Stimulated activated CD4-positive, alpha-beta T cell treated with anti-CD3 and anti-CD28 coated beads, Interleukin-15, amount 100 ng/mL, for 1 hour (primary cell): ENCODE data around the gene PTPRN2.

Source experiments
- DNase-seq, 2 donors: peaks; one replicate each; pipeline ENCODE4 v3.0.0-alpha.2; 2020; ENCODE audit warnings: low read depth in 1 of 2, low spot score in 1 of 2

PTPRN2 gene

DNA sequence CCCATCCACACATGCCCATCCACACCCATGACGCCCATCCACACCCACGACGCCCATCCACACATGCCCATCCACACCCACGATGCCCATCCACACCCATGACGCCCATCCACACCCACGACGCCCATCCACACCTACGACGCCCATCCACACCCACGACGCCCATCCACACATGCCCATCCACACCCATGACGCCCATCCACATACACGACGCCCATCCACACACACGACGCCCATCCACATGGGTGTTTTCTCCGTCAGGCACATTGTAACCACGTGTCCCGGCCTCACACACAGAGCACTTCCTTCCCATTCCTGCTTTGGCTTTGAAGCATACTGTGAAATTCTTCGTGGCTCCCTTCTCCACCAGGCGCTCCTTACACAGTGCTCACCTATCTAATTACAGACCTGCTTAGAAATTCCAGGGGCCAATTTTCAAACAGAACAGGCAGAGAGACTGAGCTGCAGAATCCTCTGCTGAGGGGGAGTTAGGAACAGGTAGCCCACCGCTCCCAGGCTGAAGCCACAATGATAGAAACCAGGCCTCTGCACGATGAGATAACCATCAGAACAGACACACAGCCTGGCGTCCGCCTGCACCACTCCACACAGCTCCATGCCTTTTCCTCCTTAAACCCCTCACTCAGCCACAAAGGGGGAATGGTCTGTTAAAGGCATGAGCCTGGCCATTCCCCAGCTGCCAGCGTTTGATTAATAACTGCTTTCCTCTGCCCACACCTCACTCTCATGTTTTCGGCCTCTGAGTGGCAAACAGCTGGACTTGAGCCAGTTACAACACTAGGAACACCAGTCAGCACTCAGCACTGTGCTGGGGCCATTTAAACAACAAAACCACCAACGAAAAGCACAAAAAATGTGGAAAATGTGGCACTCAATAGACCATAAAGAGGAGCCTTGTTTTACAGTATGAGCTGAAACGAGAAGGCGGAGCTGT is 501.6 kb downstream of the PTPRN2 start:
- DNase-seq, result no peak

DNA sequence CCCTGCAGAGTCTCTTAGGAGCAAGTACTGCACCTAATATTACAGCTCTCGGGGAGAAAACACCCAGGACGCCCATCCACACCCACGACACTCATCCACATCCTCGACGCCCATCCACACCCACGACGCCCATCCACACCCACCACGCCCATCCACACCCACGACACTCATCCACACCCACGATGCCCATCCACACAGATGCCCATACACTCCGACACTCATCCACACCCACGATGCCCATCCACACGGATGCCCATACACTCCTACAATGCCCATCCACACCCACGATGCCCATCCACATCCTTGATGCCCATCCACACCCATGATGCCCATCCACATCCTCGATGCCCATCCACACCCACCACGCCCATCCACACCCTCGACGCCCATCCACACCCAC is 503.1 kb downstream of the PTPRN2 start:
- DNase-seq, result no peak

DNA sequence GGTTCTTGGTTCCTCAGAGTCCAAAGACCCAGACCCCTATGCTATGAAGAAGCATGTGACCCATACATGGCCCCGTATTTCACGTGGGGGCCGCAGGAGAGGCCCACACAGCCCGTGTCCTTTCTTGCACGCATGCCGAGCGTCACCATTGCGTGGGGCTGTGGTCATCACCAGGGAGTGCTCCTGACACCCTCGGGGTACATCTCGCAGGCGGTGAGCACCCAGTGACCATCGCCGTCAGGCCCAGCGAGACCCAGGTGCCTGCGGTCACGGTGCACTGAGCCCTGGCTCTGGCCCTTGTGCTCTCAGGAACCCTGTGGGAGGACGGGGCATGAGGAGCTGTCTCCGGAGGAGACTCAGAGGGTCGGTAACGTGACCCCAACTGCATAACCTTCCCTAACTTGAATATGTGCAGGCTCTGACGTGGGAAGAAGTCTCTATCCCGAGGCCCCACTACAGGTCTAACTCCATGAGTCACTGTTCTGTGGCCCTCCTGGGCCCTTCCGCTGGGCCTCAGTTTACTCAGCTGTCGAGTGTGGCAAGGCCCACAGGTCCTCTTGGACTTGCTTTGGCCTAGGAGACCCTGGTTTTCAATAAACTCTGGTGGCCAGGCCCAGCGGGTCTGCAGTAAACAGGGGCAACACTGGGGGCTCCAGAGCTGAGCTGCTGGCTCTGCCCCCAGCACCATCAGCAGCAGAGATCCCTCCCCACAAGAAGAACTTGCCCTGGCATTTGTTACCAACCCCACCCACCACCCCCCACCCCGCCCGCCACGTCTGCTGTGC is 503.9 kb downstream of the PTPRN2 start:
- DNase-seq, result no peak

DNA sequence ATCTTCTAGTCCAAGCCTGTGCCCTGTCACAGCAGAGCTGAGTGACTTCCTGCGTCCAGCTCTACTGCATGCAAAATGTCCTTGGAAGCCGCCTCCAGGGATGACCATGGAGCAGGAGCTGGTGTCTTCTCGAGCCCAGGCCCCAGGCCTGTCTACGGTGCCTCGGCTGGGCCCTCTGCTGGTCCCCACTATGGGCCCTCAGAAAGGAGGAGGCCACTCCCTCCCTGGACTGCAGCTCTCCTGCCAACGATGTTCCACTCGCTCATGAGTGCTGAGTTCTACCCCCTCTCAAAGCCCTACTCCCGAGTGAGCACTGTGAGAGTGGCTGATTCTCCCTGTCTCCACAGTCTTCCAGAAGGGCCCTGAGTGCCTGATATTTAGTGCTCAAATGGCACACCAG is 504.9 kb downstream of the PTPRN2 start:
- no peak for DNase-seq

DNA sequence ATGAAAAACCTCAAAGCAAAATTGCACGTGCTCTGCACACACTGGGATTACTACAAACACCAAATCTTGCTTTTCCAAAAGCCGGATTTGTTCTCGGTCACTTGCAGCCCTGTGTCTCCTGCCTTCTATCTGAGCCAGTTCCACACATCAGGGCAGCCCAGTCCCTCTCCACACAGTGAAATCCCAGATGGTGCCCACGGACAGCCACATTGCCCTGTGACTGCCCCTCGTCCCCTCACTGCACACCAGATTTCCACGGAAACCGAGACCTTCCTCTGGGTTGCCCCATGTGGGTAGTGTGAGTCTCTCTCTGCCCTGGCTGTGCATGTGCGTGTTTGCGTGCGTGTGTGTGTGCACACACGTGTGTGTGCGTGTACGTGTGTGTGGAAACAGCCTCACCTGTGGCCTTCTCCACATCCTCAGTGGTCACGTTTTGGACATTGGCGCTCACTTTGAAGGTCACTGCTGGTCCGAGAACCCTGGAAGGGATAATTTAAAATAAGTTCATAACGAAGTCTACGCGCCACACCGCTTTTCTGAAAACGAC is 506.7 kb downstream of the PTPRN2 start:
- no peak for DNase-seq

DNA sequence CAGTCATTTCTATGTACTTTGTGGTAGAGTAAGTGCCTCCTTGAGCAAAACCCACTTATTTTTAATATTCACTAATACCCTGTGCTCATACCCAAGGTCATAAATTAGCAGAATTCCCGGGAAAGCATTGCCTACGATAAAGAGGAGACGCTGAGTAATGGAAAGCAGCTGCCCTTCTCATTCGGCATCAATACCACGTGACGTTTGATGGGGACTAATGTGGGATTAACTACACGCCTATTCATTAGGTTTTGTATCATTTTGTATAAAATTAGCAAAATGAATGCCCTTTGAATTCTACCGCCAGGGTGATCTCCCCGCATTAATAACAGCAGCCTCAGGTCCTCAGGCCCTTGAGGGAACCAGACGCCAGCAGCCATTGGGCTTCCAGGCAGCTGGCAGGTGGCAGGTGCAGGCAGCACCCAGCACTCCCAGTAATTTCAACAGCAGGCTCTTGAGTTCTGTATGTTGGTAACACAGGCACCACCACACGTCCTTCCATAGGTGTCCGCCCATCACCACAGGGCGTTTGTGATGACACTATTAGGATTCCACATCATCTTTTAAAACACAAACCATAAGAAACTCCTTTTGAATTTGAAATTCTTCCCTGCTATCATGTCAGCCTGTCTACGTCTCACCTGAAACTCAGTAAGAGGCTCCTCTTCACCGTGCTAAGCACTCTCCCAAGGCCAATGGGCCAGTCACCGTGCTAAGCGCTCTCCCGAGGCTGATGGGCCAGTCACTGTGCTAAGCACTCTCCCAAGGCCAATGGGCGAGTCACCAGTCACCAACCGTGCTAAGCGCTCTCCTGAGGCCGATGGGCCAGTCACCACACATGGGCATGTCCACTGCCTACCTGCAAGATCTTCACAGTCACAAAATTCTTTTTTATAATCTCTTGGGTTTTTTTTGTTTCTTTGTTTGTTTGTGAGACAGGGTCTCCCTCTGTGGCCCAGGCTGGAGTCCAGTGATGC is 509.4 kb downstream of the PTPRN2 start:
- DNase-seq, result no peak

DNA sequence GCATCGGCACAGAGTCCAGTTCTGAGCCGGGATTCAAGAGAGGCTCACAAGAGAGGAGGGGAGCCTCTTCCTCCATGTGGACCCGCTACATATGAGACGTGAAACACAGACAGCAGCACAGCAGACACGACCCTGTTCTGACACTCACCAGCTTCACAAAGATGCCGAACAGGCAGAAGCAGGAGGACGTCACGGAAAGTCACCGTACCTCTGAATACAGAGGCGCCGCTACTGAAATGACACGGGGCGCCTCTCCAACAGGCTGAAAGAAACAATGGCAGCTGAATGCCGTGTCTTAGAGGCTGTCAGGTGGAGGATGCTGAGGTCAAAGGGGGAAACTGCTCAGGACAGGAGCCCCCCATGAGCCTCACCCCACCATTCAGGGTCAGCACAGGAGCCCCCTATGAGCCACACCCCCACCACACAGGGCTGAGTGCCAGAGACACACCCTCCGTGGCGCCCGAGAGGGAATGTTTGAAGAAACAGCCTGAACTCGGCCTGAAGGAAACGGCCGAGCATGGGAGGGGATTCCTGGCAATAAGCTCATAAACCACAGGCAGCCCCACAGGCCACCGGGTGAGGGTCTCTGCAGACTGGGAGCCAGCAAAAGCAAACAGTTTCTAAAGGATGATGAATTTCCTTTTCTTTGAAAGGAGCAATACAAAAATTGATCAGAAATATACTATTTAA is 510.3 kb downstream of the PTPRN2 start:
- no peak for DNase-seq

DNA sequence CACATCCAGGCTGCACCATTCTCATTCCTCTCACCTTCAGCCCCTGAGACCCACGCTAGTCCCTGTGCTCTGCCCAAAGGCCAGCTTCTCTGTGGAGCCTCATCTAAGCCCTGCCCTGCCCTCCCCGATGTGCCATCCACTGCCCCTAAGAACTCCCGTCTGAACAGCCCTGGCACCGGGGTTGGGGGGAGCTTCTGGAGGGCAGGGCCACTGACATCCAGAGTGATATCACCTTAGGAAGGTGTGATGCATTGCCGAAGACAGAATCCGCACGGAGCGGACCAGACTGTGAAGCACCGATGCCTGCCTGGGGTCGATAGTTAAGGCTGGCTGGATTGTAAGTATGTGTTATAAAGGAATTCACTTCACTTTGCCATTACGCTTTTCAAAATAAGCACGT is 511.0 kb downstream of the PTPRN2 start:
- no peak for DNase-seq

DNA sequence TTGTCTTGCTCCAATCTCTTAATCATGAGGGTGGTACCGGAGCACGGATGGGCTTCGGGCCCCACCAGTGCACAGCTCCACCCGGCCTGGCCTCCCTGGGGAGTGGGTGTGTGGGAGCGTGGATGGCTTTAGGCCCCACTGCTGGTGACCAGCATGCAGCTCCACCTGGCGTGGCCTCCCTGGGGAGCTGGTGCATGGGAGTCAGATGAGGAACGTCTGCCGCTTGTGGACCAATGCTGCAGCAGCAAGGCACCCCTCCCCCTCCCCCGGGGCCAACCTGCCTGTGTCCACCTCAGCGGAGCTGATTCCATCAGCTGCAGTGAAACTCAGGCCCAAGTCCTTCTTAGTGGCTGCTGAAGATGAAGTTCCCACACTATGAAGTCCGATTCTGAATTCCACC is 511.4 kb downstream of the PTPRN2 start:
- no peak for DNase-seq

DNA sequence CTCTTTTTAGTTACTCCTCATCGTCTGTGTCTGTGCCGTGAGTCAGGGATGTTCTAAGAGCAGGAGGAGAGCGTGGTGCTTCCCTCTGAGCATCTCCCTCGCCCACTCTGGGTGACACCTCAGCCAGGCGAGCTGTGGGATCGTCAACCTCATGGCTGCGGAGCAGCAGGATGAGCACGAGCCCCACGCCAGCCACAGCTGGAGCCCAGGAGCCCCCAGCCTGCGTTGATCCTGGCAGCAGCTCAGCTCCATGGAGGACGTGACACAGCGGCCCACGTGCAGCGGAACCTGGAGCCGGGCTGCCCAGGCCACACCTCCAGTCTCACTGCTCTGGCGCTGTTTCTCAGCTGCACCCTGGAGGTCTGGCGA is 512.0 kb downstream of the PTPRN2 start:
- no peak for DNase-seq

DNA sequence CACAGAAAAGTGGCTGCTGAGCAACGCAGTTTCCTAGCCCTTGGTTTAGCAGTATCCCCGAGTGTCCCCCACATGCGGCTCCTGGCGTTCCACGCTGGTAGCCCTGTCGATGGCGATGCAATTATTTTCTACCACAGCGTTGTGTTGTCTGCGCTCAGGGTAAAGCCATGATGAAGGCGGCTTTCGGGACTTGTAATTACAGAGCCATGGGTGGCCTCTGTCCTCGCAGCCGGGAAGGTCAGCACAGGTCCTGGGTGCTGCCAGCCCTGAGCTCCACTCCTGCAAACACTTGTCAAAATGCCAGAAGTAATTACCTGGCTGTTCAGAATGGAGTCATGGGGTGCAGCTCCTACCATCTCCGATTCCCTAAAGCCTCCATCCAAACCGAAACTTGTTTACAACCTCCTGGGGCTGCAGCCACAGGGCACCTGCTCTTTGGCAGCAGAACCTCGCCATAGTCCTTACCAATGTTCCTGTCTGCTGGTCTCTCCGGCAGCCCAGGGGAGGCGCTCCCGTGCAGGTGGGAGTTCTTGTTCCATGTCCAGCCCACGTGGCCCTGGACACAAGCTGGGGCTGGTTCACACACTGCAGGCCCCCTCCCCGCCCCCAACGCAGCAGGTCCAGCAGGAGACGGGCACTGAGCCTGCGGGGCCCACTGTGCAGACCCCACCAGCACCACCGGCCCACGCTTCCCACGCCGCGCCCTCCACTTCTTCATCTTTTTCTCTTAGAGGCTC is 512.6 kb downstream of the PTPRN2 start:
- no peak for DNase-seq

DNA sequence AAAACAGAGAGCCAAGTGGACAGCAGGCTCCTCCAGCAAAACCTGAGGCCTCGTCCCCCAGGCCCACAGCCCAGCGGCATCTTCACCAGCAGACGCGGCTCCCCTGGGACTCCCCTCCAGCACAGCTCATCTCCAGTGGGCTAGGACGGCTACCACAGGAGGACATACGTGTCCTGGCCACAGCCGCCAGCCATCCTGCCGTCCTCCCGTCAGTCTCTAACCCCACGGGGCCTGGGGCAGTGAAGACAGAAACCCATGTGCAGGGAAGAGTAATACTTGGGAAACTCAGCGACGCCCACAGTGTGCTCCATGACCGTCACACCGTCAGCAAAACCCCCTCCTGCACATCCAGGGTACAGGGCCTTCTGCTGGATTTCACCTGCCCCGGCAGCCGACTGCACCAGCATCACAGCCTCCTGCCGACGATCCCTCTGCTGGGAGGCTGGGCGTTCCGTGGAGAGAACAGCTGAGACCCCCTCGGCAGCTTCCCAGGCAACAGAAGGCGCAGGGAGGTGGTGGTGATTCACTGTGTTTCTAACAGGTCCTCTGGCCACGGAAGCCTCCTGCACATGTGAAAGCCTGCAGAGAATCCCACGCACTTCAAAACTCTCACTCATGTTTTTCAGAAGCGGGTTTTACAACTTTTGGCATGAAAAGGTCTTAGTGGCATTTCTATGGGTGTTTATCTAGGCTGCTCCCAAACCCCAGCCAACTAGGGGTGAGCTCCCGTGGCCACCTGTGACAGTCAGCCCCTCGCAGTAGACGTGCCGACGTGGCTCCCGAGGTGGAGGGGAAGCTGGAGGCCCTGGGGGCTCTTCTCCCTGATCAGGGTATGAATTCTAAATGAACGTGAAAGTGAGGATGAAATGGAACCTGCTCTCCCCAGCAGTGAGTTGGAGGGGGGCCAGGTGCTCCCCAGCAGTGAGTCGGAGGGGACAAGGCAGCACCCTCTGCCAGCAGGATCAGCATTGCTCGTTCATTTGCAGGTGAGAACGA is 513.5 kb downstream of the PTPRN2 start:
- DNase-seq, result no peak

DNA sequence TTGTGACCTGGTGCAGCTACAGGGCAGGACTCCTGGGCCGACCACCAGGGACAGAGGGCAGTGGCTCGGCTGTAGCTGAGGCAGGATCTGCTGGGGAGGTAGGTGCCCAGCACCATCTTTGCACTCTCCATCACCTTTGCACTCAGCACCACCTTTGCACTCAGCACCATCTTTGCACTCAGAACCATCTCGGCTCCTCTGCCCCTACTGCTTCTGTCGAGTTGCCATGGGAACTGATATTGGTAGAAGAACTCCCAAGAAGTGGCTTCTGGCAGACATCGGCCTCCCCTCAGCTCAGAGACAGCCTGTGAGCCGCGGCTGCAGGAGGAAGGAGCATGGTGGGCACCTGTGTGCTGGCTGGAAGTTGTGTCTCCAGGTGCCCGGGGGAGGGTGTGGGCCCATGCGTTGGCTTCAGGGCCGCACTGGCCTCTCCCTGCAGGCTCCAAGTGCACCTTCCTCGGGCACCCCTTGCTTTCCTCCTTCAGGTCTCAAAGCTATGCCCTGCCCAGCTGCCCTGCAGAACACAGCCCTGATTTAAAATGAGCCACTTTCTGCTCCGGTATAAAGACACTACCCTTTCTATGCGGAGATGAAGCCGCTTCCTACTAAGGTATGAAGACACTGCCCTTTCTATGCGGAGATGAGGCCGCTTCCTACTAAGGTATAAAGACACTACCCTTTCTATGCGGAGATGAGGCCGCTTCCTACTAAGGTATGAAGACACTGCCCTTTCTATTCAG is 514.5 kb downstream of the PTPRN2 start:
- no peak for DNase-seq

DNA sequence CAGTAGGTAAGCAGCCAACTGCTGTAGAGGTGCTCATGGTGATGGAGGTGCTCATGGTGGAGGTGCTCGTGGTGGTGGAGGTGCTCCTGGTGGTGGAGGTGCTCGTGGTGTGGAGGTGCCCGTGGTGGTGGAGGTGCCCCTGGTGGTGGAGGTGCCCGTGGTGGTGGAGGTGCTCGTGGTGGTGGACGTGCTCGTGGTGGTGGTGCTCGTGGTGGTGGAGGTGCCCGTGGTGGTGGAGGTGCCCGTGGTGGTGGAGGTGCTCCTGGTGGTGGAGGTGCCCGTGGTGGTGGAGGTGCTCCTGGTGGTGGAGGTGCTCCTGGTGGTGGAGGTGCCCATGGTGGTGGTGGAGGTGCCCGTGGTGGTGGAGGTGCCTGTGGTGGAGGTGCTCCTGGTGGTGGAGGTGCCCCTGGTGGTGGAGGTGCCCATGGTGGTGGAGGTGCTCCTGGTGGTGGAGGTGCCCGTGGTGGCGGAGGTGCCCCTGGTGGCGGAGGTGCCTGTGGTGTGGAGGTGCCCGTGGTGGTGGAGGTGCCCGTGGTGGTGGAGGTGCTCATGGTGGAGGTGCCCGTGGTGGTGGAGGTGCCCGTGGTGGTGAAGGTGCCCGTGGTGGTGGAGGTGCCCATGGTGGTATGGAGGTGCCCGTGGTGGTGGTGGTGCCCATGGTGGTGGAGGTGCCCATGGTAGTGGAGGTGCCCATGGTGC is 517.3 kb downstream of the PTPRN2 start:
- no peak for DNase-seq

DNA sequence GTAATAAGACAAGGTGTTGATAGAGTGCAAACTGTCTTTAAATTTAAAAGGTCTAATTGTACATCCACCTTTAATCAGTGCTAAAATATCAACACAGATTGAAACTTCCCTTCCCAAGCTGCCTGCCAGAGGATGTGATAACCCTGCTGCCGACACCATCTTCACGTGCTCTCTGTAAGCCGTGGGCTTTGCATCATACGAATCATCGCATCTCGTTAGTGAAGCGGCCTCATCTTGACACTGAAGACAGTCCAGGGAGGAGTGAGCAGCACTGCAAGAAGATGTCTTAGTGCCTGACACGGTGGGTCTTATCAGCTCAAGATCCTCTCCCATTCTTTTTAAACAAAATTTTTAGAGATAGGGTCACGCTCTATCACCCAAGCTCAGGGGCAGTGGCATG is 518.8 kb downstream of the PTPRN2 start:
- DNase-seq, result no peak

DNA sequence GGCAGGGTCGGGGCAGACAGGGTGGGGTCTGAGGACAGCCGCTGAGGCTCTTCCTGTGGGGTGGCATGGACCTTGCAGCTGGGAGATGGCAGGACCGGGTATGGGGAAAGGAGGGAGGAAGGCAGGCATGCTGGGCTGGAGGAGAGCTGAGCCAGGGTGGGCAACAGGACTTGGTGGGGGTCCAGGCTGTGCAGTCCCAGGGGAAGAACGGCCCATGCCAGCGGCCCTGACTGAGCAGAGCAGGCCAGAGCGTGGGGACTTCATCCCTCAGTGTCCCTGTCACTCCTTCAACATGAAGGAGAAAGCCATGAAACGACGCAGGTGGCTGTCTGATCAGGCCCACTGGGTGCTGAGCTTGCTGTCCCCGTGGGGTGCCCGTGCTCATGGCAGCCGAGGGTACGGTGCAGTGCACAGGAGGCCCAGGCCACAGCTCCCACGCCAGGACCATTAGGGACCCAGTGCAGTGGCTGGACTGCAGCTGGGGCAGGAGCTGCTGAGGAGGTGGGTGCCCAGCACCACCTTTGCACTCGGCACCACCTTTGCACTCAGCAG is 519.6 kb downstream of the PTPRN2 start:
- DNase-seq, result no peak
